Ascending aorta (tissue), 2 donors: ENCODE measurements around the gene NEIL1. TPM values are rescaled to one million over a fixed set of nuclear protein-coding genes. Genes with fewer than 3 reads are reported as not detected.
"Not testable (repeated sequence)": the region's sequence is repeated elsewhere in the genome, so short reads cannot be mapped to it uniquely, and the experiment has no call there.

Experiments
- DNase-seq, 2 donors: peaks; one replicate each; pipeline ENCODE4 v3.0.0-alpha.2; 2019; ENCODE audit warnings: low spot score in 2 of 2
- H3K27ac ChIP-seq, 2 donors: fragments of 200-600 bp; sonication (generic); one replicate each; pipeline ENCODE4 v1.5.1; 2016 to 2017; ENCODE audit warnings: mild to moderate bottlenecking in 1 of 2
- H3K27me3 ChIP-seq: fragments of 200-600 bp; sonication (generic); one replicate; pipeline ENCODE4 v1.5.1; 2017
- H3K36me3 ChIP-seq, 2 donors: fragments of 200-600 bp; sonication (generic); one replicate each; pipeline ENCODE4 v1.5.1; 2016
- H3K4me1 ChIP-seq, 2 donors: fragments of 200-600 bp; sonication (generic); one replicate each; pipeline ENCODE4 v1.5.1; 2016 to 2017; ENCODE audit warnings: mild to moderate bottlenecking in 1 of 2
- H3K4me3 ChIP-seq, 2 donors: fragments of 200-600 bp; sonication (generic); one replicate each; pipeline ENCODE4 v1.5.1; 2016 to 2017; ENCODE audit warnings: mild to moderate bottlenecking in 1 of 2
- H3K9me3 ChIP-seq, 2 donors: fragments of 200-600 bp; sonication (generic); one replicate each; pipeline ENCODE4 v1.5.1; 2016
- CTCF ChIP-seq, 3 experiments: fragments of 200-600 bp in 2 of 3; fragments of 450-650 bp in 1 of 3; sonication (generic) in 2 of 3; IDR thresholded peaks; one replicate each; pipeline ENCODE4 v1.5.1; 2016 to 2019; ENCODE audit warnings: antibody characterized with exemption in 3 of 3, mild to moderate bottlenecking in 1 of 3, moderate library complexity in 1 of 3
- intact Hi-C: fragments of 100-400 bp; cut with DNase I; formaldehyde crosslinking; loops from one replicate; pipeline ENCODE4 v1.15.1; 2023
- total RNA-seq: library from RNA; depleted of rRNA; stranded (reverse); fragments of >200 nt; gene quantifications from one replicate; pipeline ENCODE4 v1.1.0, GENCODE V29; 2016

NEIL1 gene
- total RNA-seq, result 104 TPM

- Histone ChIP-seq H3K4me3 (peak within 1 kb of the TSS; percentile 90 to 94), H3K36me3 (no peaks in the 10 kb centered on the region), H3K9me3 (no peaks in the 10 kb centered on the region), H3K27ac (peak within 1 kb of the TSS; percentile 42 to 62), H3K27me3 (no peaks in the 10 kb centered on the region), H3K4me1 (peaks cover 6 to 11% of the 10 kb centered on the region in 2 donors)
- no peak for DNase-seq
- intact Hi-C loops, result no loop called here
- no peak for TF ChIP-seq CTCF (IDR thresholded peaks at IDR 0.05)
Observed at GRCh38 chr15:75346796-75347221, at the start of gene NEIL1. Gene NEIL1 (plus strand): TSS chr15:75347039. CDS start chr15:75348906, 1,867 bp downstream.

- H3K9me3 ChIP-seq, H3K27ac ChIP-seq, intact Hi-C loops, DNase-seq, H3K27me3 ChIP-seq, H3K36me3 ChIP-seq, H3K4me3 ChIP-seq, H3K4me1 ChIP-seq: not testable (repeated sequence)
Observed at GRCh38 chr15:75298541-75299310, 48.1 kb upstream of the NEIL1 start.

GRCh38 chr15:75299311-75299688 is 47.5 kb upstream of the NEIL1 start:
- H3K27ac ChIP-seq, H3K4me3 ChIP-seq, H3K36me3 ChIP-seq, intact Hi-C loops, H3K4me1 ChIP-seq, H3K9me3 ChIP-seq, H3K27me3 ChIP-seq: not testable (repeated sequence)
- TF ChIP-seq CTCF (IDR thresholded peaks at IDR 0.05), result peak; percentile 25 to 61 (median 59)
- DNase-seq, result peak in 1 of 2 donors; percentile 72

GRCh38 chr15:75300026-75300425 is 46.8 kb upstream of the NEIL1 start:
- not testable (repeated sequence) for H3K4me3 ChIP-seq, H3K27me3 ChIP-seq, H3K4me1 ChIP-seq, H3K36me3 ChIP-seq, DNase-seq, H3K9me3 ChIP-seq, H3K27ac ChIP-seq
- intact Hi-C loops, result loop anchor here (10.0 kb wide), 1 partner anchor 75 kb away; no protein-coding TSS in a partner anchor

- DNase-seq, result no peak
- no peaks in the 10 kb centered on the region for H3K9me3 ChIP-seq
- H3K4me1 ChIP-seq, result no peaks in the 10 kb centered on the region
- H3K4me3 ChIP-seq, result no peak overlapping the region
- no peaks in the 10 kb centered on the region for H3K27me3 ChIP-seq
- H3K36me3 ChIP-seq, result no peaks in the 10 kb centered on the region
- intact Hi-C loops, result loop anchor here (10.0 kb wide), 1 partner anchor 78 kb away; no protein-coding TSS in a partner anchor
- TF ChIP-seq CTCF (IDR thresholded peaks at IDR 0.05), result no peak
- H3K27ac ChIP-seq, result no peak overlapping the region
Observed at GRCh38 chr15:75302318-75302717, 44.5 kb upstream of the NEIL1 start.

GRCh38 chr15:75302753-75303152 is 44.1 kb upstream of the NEIL1 start:
- intact Hi-C loops, result loop anchor here (10.0 kb wide), 1 partner anchor 78 kb away; no protein-coding TSS in a partner anchor
- not testable (repeated sequence) for H3K27me3 ChIP-seq, H3K4me3 ChIP-seq, H3K36me3 ChIP-seq, H3K9me3 ChIP-seq, DNase-seq, H3K4me1 ChIP-seq, H3K27ac ChIP-seq

GRCh38 chr15:75306188-75306587 is 40.7 kb upstream of the NEIL1 start:
- no peak overlapping the region for H3K27ac ChIP-seq
- no peak for TF ChIP-seq CTCF (IDR thresholded peaks at IDR 0.05)
- H3K4me1 ChIP-seq, result no peaks in the 10 kb centered on the region
- intact Hi-C loops, result loop anchor here (10.0 kb wide), 1 partner anchor 81 kb away; no protein-coding TSS in a partner anchor
- no peak overlapping the region for H3K4me3 ChIP-seq
- no peaks in the 10 kb centered on the region for H3K9me3 ChIP-seq
- H3K27me3 ChIP-seq, result no peaks in the 10 kb centered on the region
- H3K36me3 ChIP-seq, result no peaks in the 10 kb centered on the region
- DNase-seq, result no peak
